DOHH2 (cell line): ENCODE results near the gene CATSPER4.

Experiments used
- EZH2phosphoT487 ChIP-seq: fragments of 200-600 bp; sonication (generic); IDR thresholded peaks from 2 replicates; pipeline ENCODE4 v1.6.1; 2017; ENCODE audit warnings: borderline replicate concordance, mild to moderate bottlenecking, antibody characterized with exemption, low read length, moderate library complexity, mixed read lengths
- TF ChIP-seq, protein P1 (sequence below): fragments of 200-600 bp; sonication (generic); IDR thresholded peaks from one replicate; pipeline ENCODE4 v1.5.1; 2014; ENCODE audit warnings: antibody characterized with exemption, mild to moderate bottlenecking, low read depth, low read length; ENCODE audit not compliant: poor library complexity, severe bottlenecking

GRCh38 chr1:26158908-26159742 lies 31.3 kb upstream of the CATSPER4 start, which contains the start of gene FAM110D:
- no peak for TF ChIP-seq EZH2phosphoT487
- TF ChIP-seq, protein P1, sequence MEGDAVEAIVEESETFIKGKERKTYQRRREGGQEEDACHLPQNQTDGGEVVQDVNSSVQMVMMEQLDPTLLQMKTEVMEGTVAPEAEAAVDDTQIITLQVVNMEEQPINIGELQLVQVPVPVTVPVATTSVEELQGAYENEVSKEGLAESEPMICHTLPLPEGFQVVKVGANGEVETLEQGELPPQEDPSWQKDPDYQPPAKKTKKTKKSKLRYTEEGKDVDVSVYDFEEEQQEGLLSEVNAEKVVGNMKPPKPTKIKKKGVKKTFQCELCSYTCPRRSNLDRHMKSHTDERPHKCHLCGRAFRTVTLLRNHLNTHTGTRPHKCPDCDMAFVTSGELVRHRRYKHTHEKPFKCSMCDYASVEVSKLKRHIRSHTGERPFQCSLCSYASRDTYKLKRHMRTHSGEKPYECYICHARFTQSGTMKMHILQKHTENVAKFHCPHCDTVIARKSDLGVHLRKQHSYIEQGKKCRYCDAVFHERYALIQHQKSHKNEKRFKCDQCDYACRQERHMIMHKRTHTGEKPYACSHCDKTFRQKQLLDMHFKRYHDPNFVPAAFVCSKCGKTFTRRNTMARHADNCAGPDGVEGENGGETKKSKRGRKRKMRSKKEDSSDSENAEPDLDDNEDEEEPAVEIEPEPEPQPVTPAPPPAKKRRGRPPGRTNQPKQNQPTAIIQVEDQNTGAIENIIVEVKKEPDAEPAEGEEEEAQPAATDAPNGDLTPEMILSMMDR: no peak
